GM23248 (cell line): ENCODE data around the gene APOA4. TPM values are rescaled to one million over a fixed set of nuclear protein-coding genes. Genes with fewer than 3 reads are reported as not detected.
A peak's percentile ranks its signal among the peaks of the same experiment; 100 is the strongest.

Experiments
- DNase-seq: peaks from one replicate; pipeline ENCODE4 v3.0.0-alpha.2; 2015
- H2AFZ ChIP-seq: fragments of 200-600 bp; sonication (generic); 2 replicates; pipeline ENCODE4 v1.6.1; 2016; ENCODE audit warnings: antibody characterized with exemption
- H3F3A ChIP-seq: fragments of 200-600 bp; sonication (generic); 2 replicates; pipeline ENCODE4 v1.6.1; 2016; ENCODE audit warnings: mild to moderate bottlenecking, antibody characterized with exemption, mixed run types; ENCODE audit not compliant: insufficient read depth
- H3K27ac ChIP-seq: fragments of 200-600 bp; sonication (generic); 2 replicates; pipeline ENCODE4 v1.5.1; 2016; ENCODE audit warnings: mild to moderate bottlenecking
- H3K27me3 ChIP-seq: fragments of 200-600 bp; sonication (generic); replicated peaks from 2 replicates; pipeline ENCODE4 v1.6.1; 2016; ENCODE audit warnings: mild to moderate bottlenecking; ENCODE audit not compliant: insufficient read depth
- H3K36me3 ChIP-seq: fragments of 200-600 bp; sonication (generic); 2 replicates; pipeline ENCODE4 v1.6.1; 2016; ENCODE audit warnings: low read depth, mild to moderate bottlenecking
- H3K4me1 ChIP-seq: fragments of 200-600 bp; sonication (generic); 2 replicates; pipeline ENCODE4 v1.6.1; 2016; ENCODE audit warnings: mild to moderate bottlenecking; ENCODE audit not compliant: insufficient read depth
- H3K4me2 ChIP-seq: fragments of 200-600 bp; sonication (generic); one replicate; pipeline ENCODE4 v1.6.1; 2016; ENCODE audit warnings: mild to moderate bottlenecking; ENCODE audit not compliant: unreplicated experiment
- H3K4me3 ChIP-seq: fragments of 200-600 bp; sonication (generic); 2 replicates; pipeline ENCODE4 v1.5.1; 2016; ENCODE audit warnings: mild to moderate bottlenecking
- H3K79me2 ChIP-seq: fragments of 200-600 bp; sonication (generic); 2 replicates; pipeline ENCODE4 v1.6.1; 2016; ENCODE audit warnings: mild to moderate bottlenecking; ENCODE audit not compliant: insufficient read depth
- H3K9ac ChIP-seq: fragments of 200-600 bp; sonication (generic); 2 replicates; pipeline ENCODE4 v1.6.1; 2016; ENCODE audit warnings: mild to moderate bottlenecking
- H3K9me2 ChIP-seq: fragments of 200-600 bp; sonication (generic); 2 replicates; pipeline ENCODE4 v1.6.1; 2016; ENCODE audit warnings: mixed run types, mild to moderate bottlenecking, moderate library complexity; ENCODE audit not compliant: insufficient read depth
- H3K9me3 ChIP-seq: fragments of 200-600 bp; sonication (generic); one replicate; pipeline ENCODE4 v1.6.1; 2017; ENCODE audit warnings: low read depth
- H4K20me1 ChIP-seq: fragments of 200-600 bp; sonication (generic); 2 replicates; pipeline ENCODE4 v1.6.0; 2016; ENCODE audit not compliant: insufficient read depth
- EZH2 ChIP-seq: fragments of 200-600 bp; sonication (generic); IDR thresholded peaks from 2 replicates; pipeline ENCODE4 v1.6.1; 2018; ENCODE audit warnings: antibody characterized with exemption, mild to moderate bottlenecking; ENCODE audit not compliant: insufficient read depth, poor library complexity, severe bottlenecking
- EZH2phosphoT487 ChIP-seq: fragments of 200-600 bp; sonication (generic); IDR thresholded peaks from 2 replicates; pipeline ENCODE4 v1.6.1; 2018; ENCODE audit warnings: antibody characterized with exemption, moderate library complexity, mild to moderate bottlenecking, low read depth; ENCODE audit not compliant: insufficient read depth
- WGBS, 2 experiments: methylation state at CpG; one replicate each; pipeline ENCODE4 v1.1.6; 2015 to 2017; ENCODE audit warnings: low lambda C conversion rate in 2 of 2, low coverage in 1 of 2; ENCODE audit errors: missing lambda C conversion rate in 2 of 2; 5-methylcytosine and 5-hydroxymethylcytosine counted together
- in situ Hi-C: fragments of 300-500 bp; cut with MboI; formaldehyde crosslinking; loops from 2 replicates; pipeline ENCODE4 v1.15.0; 2020
- polyA plus RNA-seq: library from polyadenylated mRNA; unstranded; fragments of >200 nt; fragmentation: Nextera tagmentation; extraction: Ambion mirVana; gene quantifications from 2 replicates; pipeline ENCODE4 v1.2.1, GENCODE V29; 2016
- total RNA-seq: library from RNA; depleted of rRNA; stranded (reverse); fragments of >200 nt; shearing (Covaris generic); gene quantifications from 2 replicates; pipeline ENCODE4 v1.2.3, GENCODE V29; 2014

Gene APOA4
- total and polyA plus RNA-seq, 2 experiments from 2014 or later: not detected

DNA sequence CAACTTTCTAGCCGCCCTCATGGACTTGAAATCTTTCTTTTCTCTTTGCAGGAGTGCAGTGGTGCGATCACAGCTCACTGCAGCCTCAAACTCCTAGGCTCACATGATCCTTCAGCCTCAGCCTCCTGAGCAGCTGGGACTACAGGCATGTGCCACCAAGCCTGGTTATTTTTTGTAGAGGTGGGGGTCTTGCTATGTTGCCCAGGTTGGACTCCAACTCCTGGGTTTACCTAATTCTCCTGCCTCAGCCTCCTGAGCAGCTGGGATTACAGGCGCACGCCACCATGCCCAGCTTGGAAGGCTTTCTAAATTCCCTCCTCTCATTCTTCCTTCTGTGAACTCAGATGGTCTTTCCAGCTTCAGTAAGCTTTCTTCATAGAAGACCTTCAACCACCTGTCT lies 19.0 kb upstream of the APOA4 start:
- Histone ChIP-seq H3K27me3 (no peaks in the 10 kb centered on the region), H3K4me3 (no peak overlapping the region), H3K79me2 (no peaks in the 10 kb centered on the region), H3K36me3 (peaks cover 8% of the 10 kb centered on the region; the same call in 1 of the 2 replicates), H3K9me2 (no peaks in the 10 kb centered on the region), H3K9ac (no peak overlapping the region), H4K20me1 (no peaks in the 10 kb centered on the region), H2AFZ (no peak overlapping the region), H3F3A (0 out of 2 replicates have a peak, but pooled peaks cover 10% of the 10 kb centered on the region), H3K27ac (no peak overlapping the region), H3K9me3 (no peaks in the 10 kb centered on the region), H3K4me2 (no peak overlapping the region), H3K4me1 (no peaks in the 10 kb centered on the region)
- DNase-seq: no peak
- no peak for TF ChIP-seq EZH2phosphoT487
- no peak for TF ChIP-seq EZH2
- in situ Hi-C loops: no loop called here
- 95 to 97% methylated on average over 4 of the region's 4 CpGs for WGBS, 2 experiments

DNA sequence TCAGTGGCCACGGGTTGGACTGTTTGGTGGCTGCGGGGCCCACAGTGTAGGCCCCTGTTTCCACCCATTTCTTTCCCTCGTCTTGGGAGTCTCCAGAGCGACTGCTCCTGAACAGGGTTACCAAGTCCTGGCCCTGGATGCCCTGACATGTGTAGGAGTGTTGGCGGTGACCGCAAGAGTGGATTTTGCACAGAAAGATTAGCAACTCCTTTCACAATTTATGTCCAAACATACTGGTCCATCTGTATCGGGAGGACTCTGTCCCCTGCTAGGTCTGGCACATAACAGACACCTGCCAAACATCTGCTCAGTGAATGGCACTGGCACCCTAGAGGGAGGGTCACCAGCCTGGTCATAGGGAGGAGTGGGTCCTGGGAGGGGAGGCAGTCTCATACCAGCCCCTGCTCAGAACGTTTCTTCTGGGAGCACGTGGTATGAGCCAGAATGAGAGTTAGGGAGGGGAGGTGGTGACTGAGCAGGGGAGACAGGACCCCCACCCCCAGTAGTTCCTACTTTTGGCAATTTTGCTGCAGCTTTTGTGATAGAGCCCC lies 17.7 kb upstream of the APOA4 start:
- no peaks in the 10 kb centered on the region for H3K9me3 ChIP-seq
- no peaks in the 10 kb centered on the region for H3K27me3 ChIP-seq
- in situ Hi-C loops: no loop called here
- H3K4me1 ChIP-seq: no peaks in the 10 kb centered on the region
- H2AFZ ChIP-seq: no peak overlapping the region
- no peak overlapping the region for H3K4me2 ChIP-seq
- WGBS, 2 experiments: 49 to 53% methylated on average over 9 of the region's 9 CpGs
- H3K36me3 ChIP-seq: peaks cover 8% of the 10 kb centered on the region; the same call in 1 of the 2 replicates
- H3K4me3 ChIP-seq: no peak overlapping the region
- TF ChIP-seq EZH2 (no peak), EZH2phosphoT487 (no peak)
- H3K9me2 ChIP-seq: no peaks in the 10 kb centered on the region
- DNase-seq: no peak
- no peak overlapping the region for H3K9ac ChIP-seq
- H3K79me2 ChIP-seq: no peaks in the 10 kb centered on the region
- no peaks in the 10 kb centered on the region for H4K20me1 ChIP-seq
- 0 out of 2 replicates have a peak, but pooled peaks cover 10% of the 10 kb centered on the region for H3F3A ChIP-seq
- H3K27ac ChIP-seq: no peak overlapping the region

DNA sequence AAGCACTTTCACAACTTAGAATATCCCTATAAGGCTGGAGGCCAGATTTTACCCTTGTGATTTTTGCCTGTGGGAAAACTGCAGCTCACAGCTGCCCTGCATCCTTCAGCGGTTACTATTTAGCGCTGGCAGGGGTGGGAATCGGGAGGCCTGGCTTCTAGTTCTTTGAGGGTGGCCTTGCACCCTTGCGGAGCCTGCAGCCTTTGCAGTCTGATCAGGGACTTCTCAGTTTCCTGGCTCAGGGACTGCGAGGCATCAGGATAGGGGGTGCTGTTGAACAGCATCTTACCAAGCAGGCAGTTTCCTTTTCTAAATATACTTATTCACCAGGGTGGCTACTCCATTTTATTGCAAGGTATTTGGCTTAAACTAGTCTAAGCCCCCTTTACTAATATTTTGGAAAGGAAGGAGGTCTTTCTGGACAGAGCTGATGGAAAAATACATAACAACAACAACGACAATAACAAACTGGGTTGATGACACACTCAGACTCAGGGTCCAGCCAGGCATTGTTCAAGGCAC lies 17.2 kb upstream of the APOA4 start:
- Histone ChIP-seq H3K4me1 (peaks cover 4% of the 10 kb centered on the region; the same call in 1 of the 2 replicates), H3K4me3 (no peak overlapping the region), H3F3A (0 out of 2 replicates have a peak, but pooled peaks cover 10% of the 10 kb centered on the region), H3K9me3 (no peaks in the 10 kb centered on the region), H3K9ac (no peak overlapping the region), H3K36me3 (peaks cover 8% of the 10 kb centered on the region; the same call in 1 of the 2 replicates), H3K27me3 (no peaks in the 10 kb centered on the region), H3K27ac (no peak overlapping the region), H3K4me2 (no peak overlapping the region), H2AFZ (no peak overlapping the region), H4K20me1 (no peaks in the 10 kb centered on the region), H3K79me2 (no peaks in the 10 kb centered on the region), H3K9me2 (no peaks in the 10 kb centered on the region)
- peak; percentile 53 for DNase-seq
- TF ChIP-seq EZH2phosphoT487 (no peak), EZH2 (no peak)
- WGBS, 2 experiments: 37 to 38% methylated on average over 6 of the region's 6 CpGs
- in situ Hi-C loops: no loop called here

DNA sequence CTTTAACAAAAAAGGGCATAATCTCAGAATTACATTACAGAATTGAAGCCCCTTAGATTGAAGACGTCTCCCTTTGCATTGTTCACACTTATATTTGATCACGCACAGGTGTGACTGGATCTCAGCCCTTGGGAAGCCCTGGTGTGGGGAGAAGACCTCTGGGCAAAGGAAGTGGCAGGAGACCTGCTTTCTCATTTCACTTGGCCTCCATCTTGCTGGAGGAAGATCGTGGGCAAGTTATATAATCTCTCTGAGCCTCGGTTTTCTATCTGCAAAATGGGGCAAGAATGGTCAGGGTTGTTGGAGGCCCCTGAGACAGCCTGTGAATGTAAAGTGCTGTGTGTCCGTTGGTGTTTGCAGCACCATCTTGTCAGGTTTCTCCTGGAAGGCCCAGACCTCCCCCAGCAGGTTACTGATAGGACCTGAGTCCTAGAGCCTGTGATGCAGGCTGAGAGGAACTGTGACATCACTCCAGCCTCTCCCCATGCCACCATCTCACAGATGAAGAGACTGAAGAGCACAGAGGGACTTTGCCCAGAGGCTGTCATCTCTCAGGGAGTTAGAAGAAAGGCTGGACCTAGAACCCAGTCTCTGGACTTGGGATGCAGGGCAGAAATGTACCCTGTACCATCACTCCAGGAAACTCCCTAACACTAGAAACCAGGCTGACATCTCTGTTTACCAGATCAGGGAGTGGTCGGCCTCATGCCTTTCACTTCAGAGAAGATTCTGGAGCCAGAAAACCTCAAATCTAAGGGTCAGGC lies 15.4 kb upstream of the APOA4 start:
- in situ Hi-C loops: no loop called here
- H2AFZ ChIP-seq: no peak overlapping the region
- H3K27me3 ChIP-seq: no peaks in the 10 kb centered on the region
- peaks cover under 1% of the 10 kb centered on the region; the same call in 1 of the 2 replicates for H3K36me3 ChIP-seq
- no peak for DNase-seq
- no peaks in the 10 kb centered on the region for H3K9me2 ChIP-seq
- no peaks in the 10 kb centered on the region for H4K20me1 ChIP-seq
- H3K4me1 ChIP-seq: peaks cover 5% of the 10 kb centered on the region; the same call in 1 of the 2 replicates
- no peak overlapping the region for H3K4me2 ChIP-seq
- no peaks in the 10 kb centered on the region for H3K9me3 ChIP-seq
- WGBS, 2 experiments: 82 to 84% methylated on average over 6 of the region's 6 CpGs
- H3K27ac ChIP-seq: no peak overlapping the region
- H3K9ac ChIP-seq: no peak overlapping the region
- no peaks in the 10 kb centered on the region for H3K79me2 ChIP-seq
- TF ChIP-seq EZH2phosphoT487: no peak
- H3F3A ChIP-seq: 0 out of 2 replicates have a peak, but pooled peaks cover 10% of the 10 kb centered on the region
- H3K4me3 ChIP-seq: no peak overlapping the region
